Measurements from ENCODE around the gene RTN4.

DNA sequence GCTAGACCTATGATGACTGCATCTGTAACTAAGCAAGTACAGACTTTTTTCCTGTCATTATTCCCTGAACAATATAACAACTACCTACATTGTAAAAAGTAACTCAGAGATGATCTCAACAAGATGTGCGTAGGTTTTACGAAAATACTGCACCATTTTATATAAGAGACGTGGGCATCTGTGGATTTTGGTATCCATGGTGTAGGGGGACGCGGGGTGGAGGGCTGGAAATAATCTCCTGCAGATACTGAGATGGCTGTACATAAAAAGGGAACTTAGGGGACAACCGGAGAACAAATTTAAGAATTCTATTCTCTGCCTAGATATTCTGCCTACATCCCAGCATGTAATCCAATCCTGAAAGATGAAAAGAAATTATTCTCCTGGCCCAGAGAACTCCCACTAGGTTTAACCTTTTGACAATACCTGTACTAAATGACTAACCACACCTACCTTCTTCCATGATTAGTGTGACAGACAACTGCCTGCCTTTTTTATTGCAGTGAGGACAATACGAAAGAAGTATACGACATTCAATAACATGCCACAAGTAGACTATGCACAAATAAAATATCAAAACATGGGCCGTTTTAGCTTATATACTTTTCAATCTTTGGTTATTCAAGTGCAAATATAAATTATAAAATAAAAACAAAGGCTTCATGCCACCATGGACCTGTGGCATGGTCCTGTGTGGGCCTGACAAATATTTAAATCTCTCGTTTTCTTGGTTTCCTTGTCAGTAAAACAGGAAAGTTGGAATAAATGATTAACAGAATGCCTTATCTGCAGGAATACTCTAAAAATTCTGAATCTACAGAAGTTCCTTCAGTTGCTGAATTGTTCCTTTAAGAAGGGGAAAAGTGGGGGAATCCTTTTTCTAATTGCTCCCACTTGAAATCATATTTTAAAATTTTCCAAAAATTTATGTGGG lies 46.3 kb downstream of the RTN4 start:
- TF ChIP-seq, protein P1, sequence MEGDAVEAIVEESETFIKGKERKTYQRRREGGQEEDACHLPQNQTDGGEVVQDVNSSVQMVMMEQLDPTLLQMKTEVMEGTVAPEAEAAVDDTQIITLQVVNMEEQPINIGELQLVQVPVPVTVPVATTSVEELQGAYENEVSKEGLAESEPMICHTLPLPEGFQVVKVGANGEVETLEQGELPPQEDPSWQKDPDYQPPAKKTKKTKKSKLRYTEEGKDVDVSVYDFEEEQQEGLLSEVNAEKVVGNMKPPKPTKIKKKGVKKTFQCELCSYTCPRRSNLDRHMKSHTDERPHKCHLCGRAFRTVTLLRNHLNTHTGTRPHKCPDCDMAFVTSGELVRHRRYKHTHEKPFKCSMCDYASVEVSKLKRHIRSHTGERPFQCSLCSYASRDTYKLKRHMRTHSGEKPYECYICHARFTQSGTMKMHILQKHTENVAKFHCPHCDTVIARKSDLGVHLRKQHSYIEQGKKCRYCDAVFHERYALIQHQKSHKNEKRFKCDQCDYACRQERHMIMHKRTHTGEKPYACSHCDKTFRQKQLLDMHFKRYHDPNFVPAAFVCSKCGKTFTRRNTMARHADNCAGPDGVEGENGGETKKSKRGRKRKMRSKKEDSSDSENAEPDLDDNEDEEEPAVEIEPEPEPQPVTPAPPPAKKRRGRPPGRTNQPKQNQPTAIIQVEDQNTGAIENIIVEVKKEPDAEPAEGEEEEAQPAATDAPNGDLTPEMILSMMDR (IDR thresholded peaks at IDR 0.05) = no peak
- no peak for TF ChIP-seq POLR2AphosphoS5 (IDR thresholded peaks at IDR 0.05)
- no peak for TF ChIP-seq POLR2A (IDR thresholded peaks at IDR 0.05)

All from prostate gland (tissue), 2 donors.